SH-SY5Y (cell line): ENCODE results near the gene CCDC126.

Experiments
- GATA2 ChIP-seq: IDR thresholded peaks from 2 replicates; pipeline ENCODE4 v1.6.1; 2011; ENCODE audit warnings: mild to moderate bottlenecking, low read depth, low read length
- GATA3 ChIP-seq: IDR thresholded peaks from 2 replicates; pipeline ENCODE4 v1.6.1; 2011; ENCODE audit warnings: low read depth, mild to moderate bottlenecking, low read length, moderate library complexity

DNA sequence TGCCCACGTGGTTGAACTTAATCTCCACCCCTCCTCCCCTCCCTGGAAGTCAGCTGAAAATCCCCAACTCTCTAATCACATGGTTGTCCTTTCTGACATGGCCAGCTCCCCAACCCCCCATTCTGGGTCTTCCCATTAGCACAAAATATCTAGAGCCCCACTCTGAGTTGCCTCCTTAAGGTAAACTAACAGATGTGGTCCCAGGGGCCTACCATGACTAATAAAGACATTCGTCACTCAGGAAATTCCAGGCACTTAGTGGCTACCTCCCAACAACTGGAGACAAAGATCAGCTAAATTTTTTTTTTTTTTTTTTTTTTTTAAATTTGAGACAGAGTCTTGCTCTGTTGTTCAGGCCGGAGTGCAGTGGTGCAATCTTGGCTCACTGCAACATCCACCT lies 21.1 kb downstream of the CCDC126 start:
- TF ChIP-seq GATA2, result no peak
- no peak for TF ChIP-seq GATA3
